Measurements from ENCODE around the gene PISD. TPM values are rescaled to one million over a fixed set of nuclear protein-coding genes. Genes with fewer than 3 reads are reported as not detected.

Gene PISD
- total and polyA plus RNA-seq, 10 donors, result 27.6 to 108 (median 65.0) TPM

GRCh38 chr22:31586137-31586920 is 75.7 kb downstream of the PISD start:
- Histone ChIP-seq H3K4me3 (no peak overlapping the region), H3K27me3 (replicated peaks in 1 of 7) (no peaks in the 10 kb centered on the region), H3K4me1 (peaks cover 0 to 48% (median 19%) of the 10 kb centered on the region in 6 donors), H3K9me3 (no peaks in the 10 kb centered on the region), H3K36me3 (peaks cover 0 to 65% (median 41%) of the 10 kb centered on the region in 6 donors), H3K27ac (peak overlapping the region in 7 of 8 donors; percentile 6 to 69 (median 55))
- WGBS, 5 donors, result 71 to 81% (median 78%) methylated on average over 7 of the region's 7 CpGs
- intact Hi-C loops (cut with DNase I; ENCODE audit: low total_unique reads), result no loop called here
- DNase-seq, result no peak
- TF ChIP-seq CTCF (IDR thresholded peaks at IDR 0.05 in 8 of 11, conservative IDR thresholded peaks at IDR 0.05 in 3 of 11) (no peak), POLR2AphosphoS5 (IDR thresholded peaks at IDR 0.05) (peak in 1 of 3 donors; percentile 37), POLR2A (IDR thresholded peaks at IDR 0.05) (no peak)

GRCh38 chr22:31585161-31585859 is 76.7 kb downstream of the PISD start:
- peaks cover 0 to 74% (median 41%) of the 10 kb centered on the region in 6 donors for H3K36me3 ChIP-seq
- H3K4me1 ChIP-seq, result peaks cover 0 to 48% (median 19%) of the 10 kb centered on the region in 6 donors
- no peak for DNase-seq
- H3K9me3 ChIP-seq, result no peaks in the 10 kb centered on the region
- H3K4me3 ChIP-seq, result no peak overlapping the region
- WGBS, 5 donors, result 63 to 81% (median 65%) methylated on average over 3 of the region's 3 CpGs
- peak overlapping the region in 6 of 8 donors; percentile 6 to 69 (median 56) for H3K27ac ChIP-seq
- intact Hi-C loops (cut with DNase I; ENCODE audit: low total_unique reads), result no loop called here
- H3K27me3 ChIP-seq (replicated peaks in 1 of 7), result no peaks in the 10 kb centered on the region
- TF ChIP-seq POLR2A (IDR thresholded peaks at IDR 0.05), result no peak
- TF ChIP-seq POLR2AphosphoS5 (IDR thresholded peaks at IDR 0.05), result no peak
- no peak for TF ChIP-seq CTCF (IDR thresholded peaks at IDR 0.05 in 8 of 11, conservative IDR thresholded peaks at IDR 0.05 in 3 of 11)

GRCh38 chr22:31584804-31585160 is 77.2 kb downstream of the PISD start:
- Histone ChIP-seq H3K4me3 (no peak overlapping the region), H3K36me3 (peaks cover 0 to 79% (median 41%) of the 10 kb centered on the region in 6 donors), H3K27me3 (replicated peaks in 1 of 7) (no peaks in the 10 kb centered on the region), H3K27ac (peak overlapping the region in 5 of 8 donors; percentile 36 to 69 (median 61)), H3K9me3 (no peaks in the 10 kb centered on the region), H3K4me1 (peaks cover 0 to 48% (median 19%) of the 10 kb centered on the region in 6 donors)
- no peak for DNase-seq
- WGBS, 5 donors, result 83 to 90% (median 83%) methylated on average over 5 of the region's 5 CpGs
- TF ChIP-seq POLR2A (IDR thresholded peaks at IDR 0.05), result no peak
- intact Hi-C loops (cut with DNase I; ENCODE audit: low total_unique reads), result no loop called here

- H3K4me1 ChIP-seq, result peaks cover 0 to 48% (median 19%) of the 10 kb centered on the region in 6 donors
- no peaks in the 10 kb centered on the region for H3K27me3 ChIP-seq (replicated peaks in 1 of 7)
- 90 to 95% (median 92%) methylated on average over 3 of the region's 3 CpGs for WGBS, 5 donors
- H3K27ac ChIP-seq, result peak overlapping the region in 1 of 8 donors; percentile 69
- H3K36me3 ChIP-seq, result peaks cover 0 to 81% (median 37%) of the 10 kb centered on the region in 6 donors
- H3K4me3 ChIP-seq, result no peak overlapping the region
- TF ChIP-seq CTCF (IDR thresholded peaks at IDR 0.05 in 8 of 11, conservative IDR thresholded peaks at IDR 0.05 in 3 of 11) (no peak), POLR2AphosphoS5 (IDR thresholded peaks at IDR 0.05) (no peak), POLR2A (IDR thresholded peaks at IDR 0.05) (no peak)
- H3K9me3 ChIP-seq, result no peaks in the 10 kb centered on the region
- intact Hi-C loops (cut with DNase I; ENCODE audit: low total_unique reads), result no loop called here
- DNase-seq, result no peak
Measured at GRCh38 chr22:31583861-31584485, 78.0 kb downstream of the PISD start.
